Natural killer cell (primary cell): ENCODE measurements around the gene TOM1. TPM values are rescaled to one million over a fixed set of nuclear protein-coding genes. Genes with fewer than 3 reads are reported as not detected.

ENCODE experiments used
- ATAC-seq, 3 donors: fragments of 150-1000 bp in 2 of 3; fragments of 200-7000 bp in 1 of 3; cut with Tn5 transposase; 1 replicate in 1 of 3; 2 replicates in 2 of 3; pipeline ENCODE4 v1.10.0; 2021; ENCODE audit warnings: mild to moderate bottlenecking in 2 of 3, moderate library complexity in 2 of 3
- DNase-seq, 2 donors: peaks; one replicate each; pipeline versions ENCODE4 v3.0.0 to v3.0.0-alpha.2; 2013 to 2021; ENCODE audit warnings: mixed read lengths in 1 of 2
- H3K27ac ChIP-seq: one replicate; pipeline ENCODE4 v1.5.1; 2013; ENCODE audit warnings: mild to moderate bottlenecking, low read length
- H3K27me3 ChIP-seq: one replicate; pipeline ENCODE4 v1.6.1; 2013; ENCODE audit warnings: low read length; ENCODE audit not compliant: control insufficient read depth, insufficient read depth
- H3K36me3 ChIP-seq: one replicate; pipeline ENCODE4 v1.6.1; 2013; ENCODE audit warnings: low read length; ENCODE audit not compliant: control insufficient read depth, insufficient read depth
- H3K4me1 ChIP-seq: one replicate; pipeline ENCODE4 v1.6.1; 2013; ENCODE audit warnings: low read length; ENCODE audit not compliant: control insufficient read depth, insufficient read depth
- H3K4me3 ChIP-seq: one replicate; pipeline ENCODE4 v1.5.1; 2013; ENCODE audit warnings: low read length
- H3K9me3 ChIP-seq: one replicate; pipeline ENCODE4 v1.6.1; 2013; ENCODE audit warnings: low read length; ENCODE audit not compliant: control insufficient read depth, insufficient read depth
- H3K27ac Mint-ChIP-seq, 2 donors: one replicate each; pipeline ENCODE4 v1.8.0; 2022; ENCODE audit warnings: mild to moderate bottlenecking in 2 of 2, mixed read lengths in 2 of 2, moderate library complexity in 1 of 2
- H3K27me3 Mint-ChIP-seq, 2 donors: one replicate each; pipeline ENCODE4 v1.8.0; 2022; ENCODE audit warnings: low read depth in 2 of 2, mixed read lengths in 2 of 2
- H3K36me3 Mint-ChIP-seq: one replicate; pipeline ENCODE4 v1.8.0; 2022; ENCODE audit warnings: mixed read lengths
- H3K4me1 Mint-ChIP-seq, 2 donors: one replicate each; pipeline ENCODE4 v1.8.0; 2022; ENCODE audit warnings: mixed read lengths in 2 of 2
- H3K4me3 Mint-ChIP-seq: one replicate; pipeline ENCODE4 v1.8.0; 2022; ENCODE audit warnings: mild to moderate bottlenecking, moderate library complexity, mixed read lengths
- H3K9me3 Mint-ChIP-seq, 2 donors: one replicate each; pipeline ENCODE4 v1.8.0; 2022; ENCODE audit warnings: mixed read lengths in 2 of 2
- CTCF ChIP-seq: fragments of 200-600 bp; IDR thresholded peaks from one replicate; pipeline ENCODE4 v1.8.0; 2022; ENCODE audit warnings: antibody characterized with exemption
- WGBS: methylation state at CpG from one replicate; pipeline ENCODE4 v1.1.7; 2013; ENCODE audit warnings: missing lambda C conversion rate; ENCODE audit not compliant: insufficient coverage; 5-methylcytosine and 5-hydroxymethylcytosine counted together
- intact Hi-C: fragments of 100-400 bp; cut with micrococcal nuclease; formaldehyde crosslinking; loops from one replicate; pipeline ENCODE4 v1.14.2; 2022
- total RNA-seq, 4 donors: library from RNA; stranded (reverse); fragments of 120-200 nt in 1 of 4; gene quantifications; one replicate each; pipeline versions ENCODE4 v1.2.3 to v1.2.4, GENCODE V29; 2013 to 2022

TOM1 gene
- total RNA-seq, 3 donors from 2014 or later (not counting 1 experiment from before 2014, with no cell fraction given), result 102 to 132 (median 107) TPM

- ATAC-seq (no peak), DNase-seq (no peak)
- peaks cover 31% of the 10 kb centered on the region for H3K4me1 ChIP-seq
- Mint-ChIP-seq H3K27me3 (no peaks in the 10 kb centered on the region), H3K4me3 (peak overlapping the region; percentile 86), H3K36me3 (no peaks in the 10 kb centered on the region), H3K9me3 (no peaks in the 10 kb centered on the region), H3K27ac (peak overlapping the region; percentile 70 to 74), H3K4me1 (peaks cover 25 to 34% of the 10 kb centered on the region in 2 donors)
- peak overlapping the region; percentile 5 for H3K27ac ChIP-seq
- WGBS, result 86% methylated on average over 5 of the region's 5 CpGs
- no peaks in the 10 kb centered on the region for H3K36me3 ChIP-seq
- TF ChIP-seq CTCF, result no peak
- H3K27me3 ChIP-seq, result no peaks in the 10 kb centered on the region
- intact Hi-C loops, result loop anchor here (10.0 kb wide), 1 partner anchor 77 kb away; no protein-coding TSS in a partner anchor
- H3K4me3 ChIP-seq, result peak overlapping the region; percentile 31
- no peaks in the 10 kb centered on the region for H3K9me3 ChIP-seq
These were observed 81.8 kb downstream of the TOM1 start for GRCh38 chr22:35381424-35382009.

- WGBS, result 93% methylated on average over 2 of the region's 3 CpGs
- ATAC-seq, result no peak
These were observed 84.0 kb downstream of the TOM1 start for GRCh38 chr22:35383679-35384071.

DNA sequence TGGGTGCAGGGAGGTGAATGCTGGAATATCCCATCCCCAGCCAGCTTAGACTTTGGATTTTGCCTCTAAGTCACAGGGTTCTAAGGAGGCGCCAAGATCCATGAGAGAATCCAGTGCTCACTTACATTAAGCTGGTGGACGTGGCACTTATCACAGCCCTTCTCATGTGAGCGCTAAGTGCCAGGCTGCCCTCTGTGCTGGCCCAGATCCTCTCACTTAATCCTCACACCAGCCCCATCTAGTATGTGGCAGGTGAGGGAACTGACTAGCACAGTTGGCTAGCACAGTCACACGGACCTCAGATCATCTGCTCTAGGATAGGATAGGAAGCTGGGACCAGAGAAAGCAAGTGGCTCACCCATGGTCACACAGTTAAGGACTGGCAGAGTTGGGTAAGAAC is 84.8 kb downstream of the TOM1 start:
- no peaks in the 10 kb centered on the region for H3K27me3 Mint-ChIP-seq
- no peaks in the 10 kb centered on the region for H3K36me3 Mint-ChIP-seq
- no peak for TF ChIP-seq CTCF
- ATAC-seq, result no peak
- Histone ChIP-seq H3K27ac (no peak overlapping the region), H3K9me3 (no peaks in the 10 kb centered on the region), H3K4me3 (no peak overlapping the region), H3K4me1 (peaks cover 16% of the 10 kb centered on the region), H3K36me3 (no peaks in the 10 kb centered on the region), H3K27me3 (no peaks in the 10 kb centered on the region)
- peaks cover 14 to 22% of the 10 kb centered on the region in 2 donors for H3K4me1 Mint-ChIP-seq
- no peak for DNase-seq
- H3K4me3 Mint-ChIP-seq, result no peak overlapping the region
- 86% methylated on average over 4 of the region's 4 CpGs for WGBS
- no peak overlapping the region for H3K27ac Mint-ChIP-seq
- intact Hi-C loops, result loop anchor here (10.0 kb wide), 1 partner anchor 80 kb away; no protein-coding TSS in a partner anchor
- H3K9me3 Mint-ChIP-seq, result no peaks in the 10 kb centered on the region

More at GRCh38 chr22:35383679-35384071, 84.0 kb downstream of the TOM1 start:
- intact Hi-C loops, result loop anchor here (10.0 kb wide), 1 partner anchor 79 kb away; no protein-coding TSS in a partner anchor
- DNase-seq, result no peak
- no peak for TF ChIP-seq CTCF
- Histone ChIP-seq H3K9me3 (no peaks in the 10 kb centered on the region), H3K27ac (no peak overlapping the region), H3K4me1 (peaks cover 16% of the 10 kb centered on the region), H3K27me3 (no peaks in the 10 kb centered on the region), H3K36me3 (no peaks in the 10 kb centered on the region), H3K4me3 (no peak overlapping the region)
- Mint-ChIP-seq H3K27me3 (no peaks in the 10 kb centered on the region), H3K4me3 (no peak overlapping the region), H3K4me1 (peaks cover 14 to 22% of the 10 kb centered on the region in 2 donors), H3K27ac (no peak overlapping the region), H3K9me3 (no peaks in the 10 kb centered on the region), H3K36me3 (no peaks in the 10 kb centered on the region)
